ENCODE measurements around the gene CFAP100. TPM values are rescaled to one million over a fixed set of nuclear protein-coding genes. Genes with fewer than 3 reads are reported as not detected.

Gene CFAP100
- total RNA-seq, 4 donors from 2014 or later, result not detected

DNA sequence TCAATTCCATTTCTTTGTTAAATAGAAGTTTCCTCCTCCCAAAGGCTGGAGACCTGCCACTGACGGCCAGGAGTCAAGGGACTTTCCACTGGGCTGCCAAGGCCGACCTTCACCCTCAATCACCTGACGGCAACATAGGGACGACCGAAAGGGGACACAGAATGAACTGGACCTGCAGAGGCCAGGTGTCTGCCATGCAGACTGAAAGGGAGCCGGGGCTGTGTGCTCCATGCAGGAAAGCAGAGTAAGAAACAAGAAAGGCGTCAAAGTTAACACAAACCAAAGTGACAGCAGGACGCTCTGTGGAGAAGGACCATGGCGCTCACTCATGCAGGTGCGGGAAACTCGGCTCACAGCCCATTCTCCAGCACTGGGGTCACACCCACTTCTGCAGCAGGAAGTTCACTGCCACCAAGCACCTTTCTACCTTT is 54.9 kb downstream of the CFAP100 start:
- intact Hi-C loops (cut with DNase I; ENCODE audit: low total_unique reads), result no loop called here
- Histone ChIP-seq H3K9me3 (no peaks in the 10 kb centered on the region), H3K4me3 (no peak overlapping the region), H3K36me3 (peaks cover 0 to 33% (median 3%) of the 10 kb centered on the region in 4 donors), H3K4me1 (no peaks in the 10 kb centered on the region), H3K27me3 (no peaks in the 10 kb centered on the region), H3K27ac (no peak overlapping the region)
- in situ Hi-C loops (cut with MboI; ENCODE audit: low pct_ligation_motif_present in 1 of 4, low pct_unique_long_range_greater_than_20kb in 1 of 4, low sequenced_read_pairs in 3 of 4), result no loop called here
- no peak for DNase-seq
- WGBS, 2 donors (ENCODE audit: low coverage in 1 of 2), result 76 to 88% methylated on average over 10 to 11 of the region's 11 CpGs
- TF ChIP-seq EP300 (IDR thresholded peaks at IDR 0.05; ENCODE audit: low read depth) (no peak), POLR2A (IDR thresholded peaks at IDR 0.05) (no peak)

DNA sequence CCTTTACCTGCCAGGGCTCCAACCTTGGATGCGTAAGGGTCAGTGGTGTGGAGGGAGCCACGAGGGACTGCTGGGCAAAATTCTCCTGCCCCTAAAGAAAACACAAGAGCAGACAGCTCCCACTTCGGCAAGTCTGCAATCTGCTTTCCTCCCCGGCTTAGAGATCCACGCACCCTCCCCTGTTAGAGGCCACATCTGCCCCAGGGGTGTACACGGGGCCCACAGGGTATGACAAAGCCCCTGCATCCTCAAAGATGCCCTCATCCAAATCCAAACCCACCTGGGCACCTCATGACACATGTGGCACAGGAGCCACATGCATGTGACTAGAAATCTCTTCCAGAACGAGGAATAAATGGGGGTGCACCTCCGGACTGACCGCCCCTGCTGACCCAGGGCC is 55.5 kb downstream of the CFAP100 start:
- no peak overlapping the region for H3K4me3 ChIP-seq
- intact Hi-C loops (cut with DNase I; ENCODE audit: low total_unique reads) (no loop called here), in situ Hi-C loops (cut with MboI; ENCODE audit: low pct_ligation_motif_present in 1 of 4, low pct_unique_long_range_greater_than_20kb in 1 of 4, low sequenced_read_pairs in 3 of 4) (no loop called here)
- H3K27me3 ChIP-seq, result no peaks in the 10 kb centered on the region
- DNase-seq, result no peak
- no peaks in the 10 kb centered on the region for H3K9me3 ChIP-seq
- H3K27ac ChIP-seq, result no peak overlapping the region
- WGBS, 2 donors (ENCODE audit: low coverage in 1 of 2), result 83% methylated on average over 9 of the region's 9 CpGs; no CpG with 5 or more reads in 1 of the 2 donors
- TF ChIP-seq, protein P1, sequence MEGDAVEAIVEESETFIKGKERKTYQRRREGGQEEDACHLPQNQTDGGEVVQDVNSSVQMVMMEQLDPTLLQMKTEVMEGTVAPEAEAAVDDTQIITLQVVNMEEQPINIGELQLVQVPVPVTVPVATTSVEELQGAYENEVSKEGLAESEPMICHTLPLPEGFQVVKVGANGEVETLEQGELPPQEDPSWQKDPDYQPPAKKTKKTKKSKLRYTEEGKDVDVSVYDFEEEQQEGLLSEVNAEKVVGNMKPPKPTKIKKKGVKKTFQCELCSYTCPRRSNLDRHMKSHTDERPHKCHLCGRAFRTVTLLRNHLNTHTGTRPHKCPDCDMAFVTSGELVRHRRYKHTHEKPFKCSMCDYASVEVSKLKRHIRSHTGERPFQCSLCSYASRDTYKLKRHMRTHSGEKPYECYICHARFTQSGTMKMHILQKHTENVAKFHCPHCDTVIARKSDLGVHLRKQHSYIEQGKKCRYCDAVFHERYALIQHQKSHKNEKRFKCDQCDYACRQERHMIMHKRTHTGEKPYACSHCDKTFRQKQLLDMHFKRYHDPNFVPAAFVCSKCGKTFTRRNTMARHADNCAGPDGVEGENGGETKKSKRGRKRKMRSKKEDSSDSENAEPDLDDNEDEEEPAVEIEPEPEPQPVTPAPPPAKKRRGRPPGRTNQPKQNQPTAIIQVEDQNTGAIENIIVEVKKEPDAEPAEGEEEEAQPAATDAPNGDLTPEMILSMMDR (IDR thresholded peaks at IDR 0.05), result no peak
- TF ChIP-seq EP300 (IDR thresholded peaks at IDR 0.05; ENCODE audit: low read depth) (no peak), POLR2A (IDR thresholded peaks at IDR 0.05) (no peak), POLR2AphosphoS5 (IDR thresholded peaks at IDR 0.05) (no peak)
- no peaks in the 10 kb centered on the region for H3K4me1 ChIP-seq
- H3K36me3 ChIP-seq, result peaks cover 0 to 34% (median 6%) of the 10 kb centered on the region in 4 donors

DNA sequence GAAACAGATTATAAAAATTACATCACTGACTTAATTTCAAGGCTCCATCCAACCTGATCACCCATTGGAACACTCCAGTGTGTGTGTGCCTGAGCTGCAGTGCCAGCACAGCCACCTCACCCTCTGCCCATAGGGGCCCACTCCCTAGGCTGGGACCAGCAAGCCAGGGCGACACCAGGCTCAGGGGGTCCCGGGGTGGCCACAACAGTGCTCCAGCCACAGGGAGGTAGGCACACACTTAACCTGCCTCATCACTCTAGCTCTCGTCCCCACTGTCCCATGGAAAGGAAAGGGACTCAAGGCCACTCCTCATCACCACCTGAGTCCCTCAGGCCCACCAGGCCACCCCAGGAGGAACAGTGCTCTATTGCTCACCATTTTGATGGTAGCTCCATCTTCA is 56.0 kb downstream of the CFAP100 start:
- TF ChIP-seq EP300 (IDR thresholded peaks at IDR 0.05; ENCODE audit: low read depth) (no peak), POLR2AphosphoS5 (IDR thresholded peaks at IDR 0.05) (no peak), POLR2A (IDR thresholded peaks at IDR 0.05) (no peak)
- TF ChIP-seq, protein P1 (IDR thresholded peaks at IDR 0.05), result no peak
- in situ Hi-C loops (cut with MboI; ENCODE audit: low pct_ligation_motif_present in 1 of 4, low pct_unique_long_range_greater_than_20kb in 1 of 4, low sequenced_read_pairs in 3 of 4), result no loop called here
- Histone ChIP-seq H3K27me3 (no peaks in the 10 kb centered on the region), H3K27ac (no peak overlapping the region), H3K9me3 (no peaks in the 10 kb centered on the region), H3K4me1 (no peaks in the 10 kb centered on the region), H3K4me3 (no peak overlapping the region), H3K36me3 (peaks cover 0 to 34% (median 6%) of the 10 kb centered on the region in 4 donors)
- intact Hi-C loops (cut with DNase I; ENCODE audit: low total_unique reads), result no loop called here
- DNase-seq, result no peak
- 96% methylated on average over 3 of the region's 3 CpGs; no CpG with 5 or more reads in 1 of the 2 donors for WGBS, 2 donors (ENCODE audit: low coverage in 1 of 2)

DNA sequence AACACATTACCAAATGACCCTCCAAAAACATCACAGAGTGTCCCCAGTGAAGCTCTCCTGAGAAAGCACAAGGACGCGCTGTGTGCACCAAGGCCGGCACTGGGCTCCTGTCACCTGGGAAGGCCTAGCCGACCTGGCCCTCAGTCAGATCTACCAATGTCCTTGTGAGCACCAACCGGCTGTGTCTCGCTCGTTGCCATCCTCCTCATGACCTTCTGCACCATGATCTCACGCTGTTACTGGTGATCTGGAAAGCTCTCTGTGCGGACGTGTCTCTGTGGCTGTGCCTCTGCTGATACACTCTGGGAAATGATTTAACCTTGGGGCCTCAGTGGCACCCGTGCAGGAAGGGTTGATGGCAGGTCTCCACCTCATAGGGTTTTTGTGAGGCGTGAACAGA is 56.8 kb downstream of the CFAP100 start:
- no peak for DNase-seq
- WGBS, 2 donors (ENCODE audit: low coverage in 1 of 2), result 70 to 96% methylated on average over 2 to 12 of the region's 12 CpGs
- intact Hi-C loops (cut with DNase I; ENCODE audit: low total_unique reads), result no loop called here

DNA sequence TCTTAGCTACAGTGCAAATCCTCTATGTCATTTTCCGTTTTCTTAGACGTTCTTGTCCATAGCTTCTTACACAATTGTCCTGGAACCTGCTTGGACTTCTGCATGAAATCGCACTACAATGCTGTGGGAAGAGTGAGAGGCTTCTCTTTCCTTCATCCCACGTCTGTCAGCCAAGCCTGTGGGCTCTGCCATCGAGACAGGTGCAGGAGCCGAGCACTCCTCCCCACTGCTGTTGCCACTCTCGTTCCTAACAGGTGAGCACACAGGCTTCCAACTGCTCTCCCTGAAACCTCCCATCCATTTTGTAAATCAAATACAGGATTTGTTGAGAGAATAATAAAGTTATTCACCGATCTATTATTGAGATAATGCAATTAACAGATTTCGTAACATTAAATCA is 57.5 kb downstream of the CFAP100 start:
- WGBS, 2 donors (ENCODE audit: low coverage in 1 of 2), result 90 to 91% methylated on average over 7 to 9 of the region's 9 CpGs
- Histone ChIP-seq H3K4me1 (no peaks in the 10 kb centered on the region), H3K4me3 (no peak overlapping the region), H3K27ac (no peak overlapping the region), H3K9me3 (no peaks in the 10 kb centered on the region), H3K27me3 (no peaks in the 10 kb centered on the region), H3K36me3 (peaks cover 0 to 34% (median 7%) of the 10 kb centered on the region in 4 donors)
- in situ Hi-C loops (cut with MboI; ENCODE audit: low pct_ligation_motif_present in 1 of 4, low pct_unique_long_range_greater_than_20kb in 1 of 4, low sequenced_read_pairs in 3 of 4) (no loop called here), intact Hi-C loops (cut with DNase I; ENCODE audit: low total_unique reads) (no loop called here)
- TF ChIP-seq, protein P1 (IDR thresholded peaks at IDR 0.05), result no peak
- no peak for TF ChIP-seq POLR2AphosphoS5 (IDR thresholded peaks at IDR 0.05)
- no peak for TF ChIP-seq POLR2A (IDR thresholded peaks at IDR 0.05)
- TF ChIP-seq EP300 (IDR thresholded peaks at IDR 0.05; ENCODE audit: low read depth), result no peak
- DNase-seq, result no peak

More for the DNA sequence above, 56.8 kb downstream of the CFAP100 start:
- H3K36me3 ChIP-seq, result peaks cover 0 to 34% (median 6%) of the 10 kb centered on the region in 4 donors
- in situ Hi-C loops (cut with MboI; ENCODE audit: low pct_ligation_motif_present in 1 of 4, low pct_unique_long_range_greater_than_20kb in 1 of 4, low sequenced_read_pairs in 3 of 4), result no loop called here
- H3K4me3 ChIP-seq, result no peak overlapping the region
- H3K27me3 ChIP-seq, result no peaks in the 10 kb centered on the region
- no peaks in the 10 kb centered on the region for H3K9me3 ChIP-seq
- no peaks in the 10 kb centered on the region for H3K4me1 ChIP-seq
- TF ChIP-seq EP300 (IDR thresholded peaks at IDR 0.05; ENCODE audit: low read depth) (no peak), POLR2A (IDR thresholded peaks at IDR 0.05) (no peak)
- no peak overlapping the region for H3K27ac ChIP-seq

Measured in transverse colon (tissue), 4 donors.